ENCODE results near the gene TLE1. TPM values are rescaled to one million over a fixed set of nuclear protein-coding genes. Genes with fewer than 3 reads are reported as not detected.
"Not testable (repeated sequence)": the region's sequence is repeated elsewhere in the genome, so short reads cannot be mapped to it uniquely, and the experiment has no call there.

TLE1 gene
- 49.4 TPM for total RNA-seq

DNA sequence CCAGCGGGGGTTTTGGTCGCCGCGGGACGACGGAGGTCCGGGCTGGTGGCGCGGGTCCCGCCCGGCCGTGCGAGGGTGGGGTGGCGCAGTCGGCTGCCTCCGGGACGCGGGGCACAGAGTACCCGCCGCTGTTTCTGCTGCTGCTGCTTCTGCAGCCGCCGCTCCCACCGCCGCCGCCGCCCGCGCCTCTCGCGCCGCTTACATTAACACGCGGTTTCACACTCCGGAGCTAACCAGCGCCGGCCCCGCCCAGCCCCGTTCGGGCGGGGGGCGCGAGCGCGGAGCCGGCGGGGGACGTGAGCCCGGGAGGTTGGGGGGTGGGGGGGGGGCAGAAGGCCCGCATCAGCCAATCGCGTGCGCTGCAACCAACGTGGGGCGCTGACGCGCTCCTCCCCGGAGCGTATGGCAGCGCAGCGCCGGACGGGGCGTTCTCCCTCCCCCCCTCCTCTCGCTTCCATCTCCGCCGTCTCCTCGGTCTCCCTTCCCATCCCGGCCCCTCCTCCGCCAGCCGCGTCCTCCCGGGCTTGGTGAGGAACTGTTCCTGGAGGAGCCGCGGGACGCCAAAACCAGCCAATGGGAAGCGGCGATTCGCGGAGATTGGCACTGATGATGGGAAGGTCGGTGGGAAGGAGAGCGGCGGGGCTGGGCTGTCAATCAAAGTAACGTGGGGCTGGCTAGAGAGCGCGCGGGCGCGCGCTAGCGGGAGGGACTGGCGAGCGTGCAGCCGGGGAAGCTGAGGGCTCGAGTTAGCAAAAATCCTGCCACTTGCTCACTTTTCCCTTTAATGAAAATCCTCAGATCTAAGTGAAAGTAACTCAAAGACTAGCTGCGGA lies at the start of gene TLE1:
TSS of gene TLE1 (minus strand) at position 205 of the 833 bp plus-strand sequence. CDS start 1,307 bp downstream, outside the sequence.
- peak; percentile 99 for DNase-seq

- peak; percentile 21 for DNase-seq
Observed at GRCh38 chr9:81737871-81738507, 48.6 kb upstream of the TLE1 start.

DNA sequence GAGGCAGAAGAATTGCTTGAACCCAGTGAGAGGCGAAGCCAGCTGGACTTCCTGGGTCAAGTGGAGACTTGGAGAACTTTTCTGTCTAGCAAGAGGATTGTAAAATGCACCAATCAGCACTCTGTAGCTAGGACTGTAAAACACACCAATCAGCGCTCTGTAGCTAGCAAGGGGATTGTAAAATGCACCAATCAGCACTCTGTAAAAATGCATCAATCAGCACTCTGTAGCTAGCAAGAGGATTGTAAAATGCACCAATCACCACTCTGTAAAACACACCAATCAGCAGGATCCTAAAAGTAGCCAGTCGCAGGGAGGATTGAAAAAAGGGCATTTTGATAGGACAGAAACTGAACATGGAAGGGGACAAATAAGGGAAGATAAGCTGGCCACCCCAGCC lies 41.2 kb upstream of the TLE1 start:
- not testable (repeated sequence) for DNase-seq

DNA sequence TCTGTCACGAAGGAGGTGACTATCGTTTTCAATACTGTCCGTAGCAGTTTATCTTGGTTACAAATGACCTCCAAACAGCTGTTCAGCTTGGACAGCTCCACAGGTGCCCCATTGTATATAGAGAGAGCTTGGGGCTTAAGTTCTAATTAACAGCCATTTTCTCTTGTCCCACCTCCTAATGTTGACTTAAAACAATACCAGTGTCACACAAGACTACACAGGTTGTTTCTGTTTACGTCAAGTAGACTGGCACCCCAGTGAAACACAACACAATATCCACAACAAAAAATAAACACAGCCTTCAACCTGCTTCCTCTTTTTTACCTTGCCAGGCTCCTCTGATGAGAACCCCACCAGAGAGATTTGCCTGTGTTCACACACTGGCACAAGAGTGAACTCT lies 39.8 kb upstream of the TLE1 start:
- no peak for DNase-seq

GRCh38 chr9:81724242-81724889 lies 35.0 kb upstream of the TLE1 start:
- DNase-seq: no peak

GRCh38 chr9:81722277-81722676 lies 32.9 kb upstream of the TLE1 start:
- DNase-seq: no peak

- DNase-seq: no peak
Observed at GRCh38 chr9:81720450-81721086, 31.2 kb upstream of the TLE1 start.

DNA sequence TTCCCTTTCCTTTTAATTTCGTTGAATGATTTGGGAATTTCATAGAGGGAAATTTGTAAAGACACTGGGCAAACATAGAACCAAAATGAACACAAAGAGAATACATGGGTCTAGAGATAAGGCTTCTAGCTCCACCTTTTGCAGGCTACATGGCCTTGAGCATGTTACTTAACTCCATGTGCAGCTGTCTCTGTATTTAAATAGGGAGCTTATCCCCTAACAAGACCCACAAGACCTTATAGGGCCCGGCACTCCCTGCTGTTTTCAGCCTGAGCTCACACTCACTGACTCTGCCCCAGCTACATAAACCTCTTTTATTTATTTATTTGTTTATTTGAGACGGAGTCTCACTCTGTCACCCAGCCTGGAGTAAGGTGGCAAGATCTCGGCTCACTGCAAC lies 30.6 kb upstream of the TLE1 start:
- DNase-seq: no peak

GRCh38 chr9:81718244-81718643 lies 28.9 kb upstream of the TLE1 start:
- no peak for DNase-seq

DNA sequence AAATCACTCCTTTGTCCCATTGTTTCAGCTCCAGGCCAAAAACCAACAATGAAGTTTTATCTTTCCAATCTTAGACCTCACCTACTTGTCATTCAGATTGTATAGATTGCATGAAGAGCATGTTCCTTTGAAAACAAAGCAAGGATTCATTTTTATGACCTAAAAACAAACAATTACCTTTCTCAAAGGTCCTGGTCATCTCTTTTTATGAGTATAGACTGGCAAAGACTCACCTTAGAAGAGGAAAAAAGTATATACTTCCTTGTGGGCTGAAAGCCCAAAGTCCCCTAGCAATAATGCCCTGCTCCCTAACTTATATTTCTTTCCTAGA lies 28.4 kb upstream of the TLE1 start:
- no peak for DNase-seq

DNA sequence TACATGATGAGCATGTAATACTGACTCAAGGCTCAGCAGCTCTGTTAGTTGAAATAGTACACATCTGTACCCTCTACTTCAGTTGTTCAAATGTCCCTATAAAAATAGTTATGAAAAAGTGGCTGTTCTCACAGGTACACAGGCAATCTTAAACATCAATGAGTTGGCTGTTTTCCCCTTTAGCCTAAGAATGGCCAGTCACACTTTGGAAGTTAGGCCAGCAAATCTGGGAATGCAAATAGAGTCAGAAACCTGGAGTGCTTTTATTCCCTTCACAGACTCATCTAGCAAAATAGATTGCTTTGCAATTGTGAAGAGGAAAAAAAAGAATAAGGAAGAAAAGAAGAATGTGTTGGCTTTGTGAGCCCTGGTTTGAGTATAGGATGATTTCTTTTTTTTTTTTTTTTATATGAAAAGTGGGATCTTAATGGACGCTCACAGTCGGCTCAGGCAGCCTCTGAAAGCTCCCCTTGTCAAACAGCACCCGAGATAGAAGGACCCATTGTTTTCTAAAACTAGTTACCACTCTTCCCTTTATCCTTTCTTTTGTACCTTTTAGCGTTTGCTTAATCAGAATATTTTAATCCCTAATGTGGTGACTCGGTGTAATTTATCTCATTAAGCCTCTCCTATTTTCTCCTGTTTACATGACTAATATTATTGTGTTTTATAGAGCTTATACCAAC lies 27.9 kb upstream of the TLE1 start:
- no peak for DNase-seq

DNA sequence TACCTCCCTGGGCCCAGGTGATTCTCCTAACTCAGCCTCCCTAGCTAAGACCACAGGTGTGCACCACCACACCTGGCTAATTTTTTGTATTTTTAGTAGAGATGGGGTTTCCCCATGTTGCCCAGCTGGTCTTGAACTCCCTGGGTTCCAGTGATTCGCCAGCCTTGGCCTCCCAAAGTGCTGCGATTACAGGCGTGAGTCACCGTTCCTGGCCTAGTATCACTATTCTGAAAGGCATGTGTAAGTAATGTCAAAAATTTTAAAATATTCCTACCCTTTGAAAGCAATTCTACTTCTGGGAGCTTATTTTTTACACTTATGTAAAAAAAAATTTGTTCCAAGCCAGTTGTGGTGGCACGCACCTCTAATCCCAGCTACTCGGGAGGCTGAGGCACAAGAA lies 27.1 kb upstream of the TLE1 start:
- DNase-seq: no peak

DNA sequence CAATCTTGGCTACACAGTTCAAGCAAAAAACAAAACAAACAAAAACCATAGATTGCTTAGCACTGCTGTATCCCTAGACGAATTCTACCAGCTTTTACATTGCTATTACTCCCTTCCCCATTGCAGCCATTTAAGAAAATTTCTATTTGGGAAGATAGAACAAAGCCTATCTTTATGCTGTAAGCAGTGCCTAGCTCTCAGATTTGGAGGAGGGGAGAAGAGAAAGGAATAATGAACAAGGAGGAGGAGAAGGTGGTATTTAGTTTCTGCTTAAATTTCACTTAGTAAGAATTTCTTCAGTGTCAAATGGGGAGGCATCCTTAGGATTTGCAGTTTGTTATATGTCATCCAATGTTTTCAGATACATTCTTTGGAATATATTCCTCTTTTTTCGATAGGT lies 16.2 kb upstream of the TLE1 start:
- DNase-seq: no peak

DNA sequence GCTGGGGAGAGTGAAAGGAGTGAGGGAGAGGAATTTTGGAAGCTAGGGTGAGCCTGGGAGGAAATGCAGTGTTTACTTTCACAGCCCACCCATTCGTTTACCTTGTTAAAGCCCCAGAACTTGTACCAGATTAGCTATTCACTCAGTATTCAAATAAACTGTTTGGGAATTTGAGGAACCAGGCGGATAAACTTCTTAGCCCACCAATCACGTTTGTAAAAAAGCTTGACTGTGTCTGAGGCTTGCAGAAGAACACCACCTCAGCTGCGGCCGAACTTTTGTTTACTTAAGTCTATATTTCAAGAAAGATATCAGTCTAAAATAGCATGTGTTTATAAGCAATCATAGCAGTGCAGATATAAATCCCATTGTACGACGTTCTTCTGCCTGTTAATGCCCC lies 5.2 kb upstream of the TLE1 start:
- DNase-seq: no peak

GRCh38 chr9:81693671-81694378 lies 4.5 kb upstream of the TLE1 start:
- no peak for DNase-seq

DNA sequence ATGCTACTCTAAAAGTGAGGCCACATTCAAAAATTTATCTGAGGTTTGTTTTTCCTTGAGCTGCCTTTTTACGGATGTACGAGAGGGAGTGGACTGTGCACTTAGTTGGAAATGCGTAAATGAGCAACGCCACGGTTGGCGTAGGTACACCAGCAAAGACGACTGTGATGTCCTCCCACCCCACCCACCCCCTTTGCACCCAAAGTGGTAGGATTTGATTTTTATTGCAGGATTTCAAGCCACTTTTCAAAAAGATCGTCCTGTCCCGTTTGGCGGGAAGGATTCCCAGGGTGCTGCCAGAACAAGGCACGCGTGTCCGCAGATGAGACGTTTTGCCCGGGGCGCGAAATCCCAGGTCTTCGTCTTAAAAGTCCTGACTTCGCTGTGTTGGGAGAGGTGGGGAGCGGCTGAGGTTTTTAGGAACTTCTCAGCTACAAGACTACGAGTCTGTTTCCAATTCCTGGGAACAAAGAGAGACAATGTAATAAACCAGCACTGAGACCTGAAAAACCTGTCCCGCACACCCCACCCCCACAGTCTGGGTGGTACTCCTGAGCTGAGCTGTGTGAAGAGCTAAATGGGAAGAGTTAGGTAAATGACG lies 1.0 kb upstream of the TLE1 start:
- no peak for DNase-seq

GRCh38 chr9:81689093-81689342 lies 329 bp downstream of the TLE1 start:
- DNase-seq: not testable (repeated sequence)

DNA sequence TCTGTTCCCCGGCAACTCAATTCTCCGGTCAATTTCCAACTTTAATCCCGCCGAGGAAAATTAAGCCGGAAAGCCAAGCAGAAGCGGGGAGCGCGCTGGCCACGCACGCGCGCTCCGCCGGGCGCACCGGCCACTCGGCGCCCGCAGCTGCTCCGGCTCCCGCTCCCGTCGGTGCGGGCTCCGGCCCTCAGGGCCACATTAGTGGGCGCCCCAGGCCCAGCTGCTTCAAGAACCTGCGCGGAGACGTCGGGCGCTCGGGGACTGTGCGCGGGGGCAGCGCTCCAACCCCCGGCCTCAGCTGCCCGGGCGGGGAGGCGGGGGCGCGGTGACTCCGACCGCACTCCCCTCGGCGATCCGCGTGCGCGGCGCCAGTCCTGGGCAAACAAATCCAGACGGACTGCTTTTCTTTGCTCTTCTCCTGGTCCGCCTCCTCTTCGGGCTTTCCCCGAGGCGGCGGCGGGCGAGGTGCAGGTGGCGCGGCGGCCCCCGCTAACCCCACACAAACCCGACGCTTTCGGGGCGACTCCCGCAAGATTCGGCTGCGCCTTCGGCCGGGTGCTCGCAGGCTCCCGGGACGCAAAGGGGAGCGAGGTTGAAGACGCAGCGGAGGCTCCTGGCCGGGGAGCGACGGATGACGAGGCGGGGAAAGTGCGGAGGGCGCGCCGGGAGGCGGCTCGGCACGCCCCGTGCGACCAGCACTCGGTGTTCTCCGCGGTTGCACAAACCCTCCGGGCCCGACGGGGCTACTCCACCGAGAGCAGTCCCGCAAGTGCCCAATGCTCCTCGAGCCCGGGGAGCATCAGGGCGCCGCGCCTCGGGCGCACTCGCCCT lies 870 bp downstream of the TLE1 start:
- DNase-seq: not testable (repeated sequence)

DNA sequence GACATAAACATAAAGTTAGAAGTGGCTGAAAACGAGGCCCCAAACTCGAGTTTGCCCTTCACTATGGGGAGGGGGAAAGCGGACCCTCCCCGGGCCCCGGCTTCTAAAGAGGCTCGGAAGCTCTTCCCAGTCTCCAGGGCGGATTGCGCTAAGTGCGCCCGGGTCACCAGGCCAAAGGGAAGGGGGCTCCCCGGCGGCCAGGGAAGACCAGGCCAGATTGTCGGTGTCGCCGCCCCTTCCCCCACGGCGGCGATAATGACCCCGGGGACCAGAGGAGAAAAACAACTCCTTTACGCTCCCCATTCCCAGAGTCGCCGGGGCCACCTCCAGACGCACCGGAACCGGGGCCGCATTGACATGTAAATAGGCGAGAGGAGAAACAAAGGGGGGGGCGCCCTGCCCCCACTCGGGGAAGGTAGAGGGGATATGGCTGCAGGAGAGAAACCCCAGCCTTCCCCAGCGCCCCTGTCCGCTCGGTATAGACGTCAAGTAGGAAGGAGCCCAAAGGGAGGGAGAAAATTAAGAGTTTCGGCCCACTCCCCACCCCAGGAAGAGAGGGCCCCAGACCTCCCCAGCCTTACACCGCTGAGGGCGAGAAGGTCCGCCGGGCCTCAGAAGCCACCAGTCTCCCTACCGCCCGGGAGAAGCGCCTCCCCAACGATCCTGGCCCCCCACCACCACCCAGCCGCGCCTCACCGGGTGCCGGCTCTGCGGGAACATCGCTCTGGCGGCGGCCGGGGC lies 1.7 kb downstream of the TLE1 start:
- DNase-seq: peak; percentile 23
